Fibroblast of skin of back (primary cell): ENCODE results near the gene TAF5L.

Experiments used
- DNase-seq: peaks from one replicate; pipeline ENCODE4 v3.0.0-alpha.2; 2013

Gene TAF5L

GRCh38 chr1:229603371-229604005, 22.4 kb downstream of the TAF5L start:
- DNase-seq = no peak

DNA sequence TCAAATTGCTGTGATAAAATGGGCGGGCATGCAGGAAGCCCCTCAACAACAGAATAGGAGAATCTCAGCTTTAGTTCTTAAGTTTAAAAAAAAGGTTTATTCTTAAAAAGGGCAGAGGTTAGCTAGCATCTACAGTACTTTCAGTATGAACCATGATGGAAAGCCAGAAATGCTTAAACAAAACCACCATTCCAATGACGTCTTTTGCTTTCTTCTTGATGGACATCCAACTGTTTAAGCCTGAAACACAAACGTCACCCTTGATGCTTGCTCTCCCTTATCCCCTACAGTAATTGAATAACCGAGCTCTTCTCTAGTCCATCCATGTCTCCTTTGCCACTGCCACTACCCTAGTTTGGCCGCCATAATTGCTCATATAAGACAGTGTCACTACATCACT, 25.7 kb downstream of the TAF5L start:
- no peak for DNase-seq

DNA sequence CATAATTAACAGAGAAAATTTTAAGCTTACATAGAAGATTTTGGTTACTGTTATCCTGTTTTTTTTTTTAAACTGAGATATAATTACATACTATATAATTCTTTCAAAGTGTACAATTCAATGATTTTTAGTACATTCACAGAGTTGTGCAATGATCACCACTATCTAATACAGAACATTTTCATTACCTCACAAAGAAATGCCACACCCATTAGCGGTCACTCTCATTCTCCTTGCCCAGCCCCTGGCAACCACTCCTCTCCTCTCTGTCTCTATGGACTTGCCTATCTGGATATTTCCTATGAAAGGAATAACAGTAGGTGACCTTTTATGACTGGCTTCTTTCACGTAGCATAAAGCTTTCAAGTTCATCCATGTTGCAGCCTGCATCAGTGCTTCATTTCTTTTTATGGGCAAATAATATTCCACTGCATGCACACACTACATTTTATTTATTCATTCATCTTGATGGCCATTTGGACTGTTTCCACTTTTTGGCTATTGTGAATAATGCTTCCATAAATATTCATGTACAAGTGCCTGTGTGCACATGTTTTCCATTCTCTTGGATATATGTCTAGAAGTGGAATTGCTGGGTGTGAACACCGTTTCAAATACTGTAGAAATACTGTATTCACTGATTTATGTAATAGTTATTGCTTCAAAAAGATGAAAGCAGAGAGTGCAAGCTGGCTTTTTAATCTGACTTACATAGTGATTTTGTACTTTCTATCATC, 26.5 kb downstream of the TAF5L start:
- no peak for DNase-seq

- DNase-seq = peak; percentile 37
These were observed 28.0 kb downstream of the TAF5L start for GRCh38 chr1:229597877-229598276.

DNA sequence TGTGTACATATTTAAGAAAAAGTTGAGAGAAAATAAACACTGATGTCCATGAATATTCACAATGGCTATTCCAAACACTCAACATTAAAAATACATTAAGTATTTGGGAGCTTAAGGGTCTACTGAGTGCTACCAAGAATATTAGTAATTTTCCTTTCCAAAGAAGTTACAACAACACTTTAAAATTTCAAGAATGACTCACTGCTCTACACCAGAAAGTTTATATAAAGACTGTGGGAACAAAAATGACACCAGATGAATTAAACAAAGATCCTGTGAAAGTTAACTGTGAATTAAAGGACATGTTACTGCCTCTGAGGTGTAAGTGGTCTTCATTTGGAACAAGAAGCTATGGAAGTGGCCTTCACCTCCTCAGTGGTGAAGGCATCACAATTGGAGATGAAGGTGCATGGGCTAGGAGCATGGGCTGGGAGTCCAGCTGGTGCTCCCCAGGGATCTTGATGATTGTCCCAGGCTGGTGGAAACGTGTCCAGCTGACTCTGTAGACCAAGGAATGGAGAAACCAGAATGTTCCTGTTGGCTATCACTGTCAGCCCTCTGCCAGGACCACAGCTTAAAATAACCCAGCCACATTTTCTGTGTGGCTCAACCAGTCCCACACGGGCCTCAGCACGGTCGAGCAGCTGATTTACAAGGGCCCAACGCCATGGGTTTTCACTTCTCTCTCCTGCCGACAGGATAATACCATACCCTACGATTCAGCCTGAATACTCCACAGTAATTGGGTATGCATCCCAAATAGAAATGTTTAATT, 28.8 kb downstream of the TAF5L start:
- DNase-seq = peak; percentile 90

GRCh38 chr1:229595876-229596275, 30.0 kb downstream of the TAF5L start:
- DNase-seq = peak; percentile 17

DNA sequence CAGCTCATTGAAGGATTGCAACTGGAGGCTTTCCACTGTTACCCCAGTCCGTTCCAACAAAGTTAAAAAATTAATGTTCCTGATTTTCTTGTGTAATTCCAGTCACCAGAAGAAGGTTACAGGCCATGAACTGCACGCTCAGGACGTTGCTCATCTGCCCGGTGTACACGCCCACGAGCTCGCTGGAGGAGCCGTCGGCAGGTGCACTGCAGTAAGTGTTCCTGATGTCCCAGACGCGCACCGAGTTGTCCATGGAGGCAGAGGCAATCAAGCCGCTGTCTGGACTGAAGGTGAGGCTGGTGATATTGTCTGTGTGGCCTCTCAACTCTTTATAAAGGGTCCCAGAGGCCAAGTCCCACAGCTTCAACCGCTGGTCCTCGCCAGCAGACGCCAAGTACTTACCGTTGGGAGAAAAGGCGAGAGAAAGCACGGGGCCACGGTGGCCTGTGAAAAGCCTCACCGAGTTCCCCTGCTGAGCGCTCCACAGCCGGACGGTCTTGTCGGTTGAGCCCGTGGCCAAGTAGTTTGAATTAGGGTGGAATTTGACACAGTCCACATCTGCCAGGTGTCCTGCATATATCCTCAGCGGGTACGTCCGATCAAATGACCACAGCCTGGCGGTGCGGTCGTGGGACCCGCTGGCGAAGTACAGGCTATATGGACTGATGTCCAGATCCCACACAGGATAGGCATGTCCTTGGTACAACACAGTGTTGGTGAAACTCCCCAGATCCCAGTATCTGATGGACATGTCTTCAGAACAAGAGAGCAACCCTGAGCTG, 31.5 kb downstream of the TAF5L start:
- DNase-seq = no peak

DNA sequence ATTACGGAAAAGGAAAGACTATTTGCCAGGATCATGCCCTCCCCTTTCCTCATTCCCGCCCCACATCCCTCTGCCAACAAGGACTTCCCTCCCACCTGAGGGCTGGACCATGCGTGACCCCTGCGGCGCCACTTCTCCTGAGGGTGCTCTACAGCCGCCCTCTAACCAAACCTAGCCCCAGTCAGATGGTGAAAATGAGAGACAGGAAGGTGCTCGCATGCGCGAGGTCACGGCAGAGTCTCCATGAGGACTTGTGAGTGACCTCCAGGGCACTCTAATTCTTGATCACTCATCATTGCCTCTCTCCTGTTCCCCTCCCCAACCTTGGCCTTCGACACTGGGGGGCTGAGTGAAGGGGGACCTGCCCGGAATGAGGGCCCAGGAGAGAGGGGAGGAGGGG, 32.1 kb downstream of the TAF5L start:
- no peak for DNase-seq

DNA sequence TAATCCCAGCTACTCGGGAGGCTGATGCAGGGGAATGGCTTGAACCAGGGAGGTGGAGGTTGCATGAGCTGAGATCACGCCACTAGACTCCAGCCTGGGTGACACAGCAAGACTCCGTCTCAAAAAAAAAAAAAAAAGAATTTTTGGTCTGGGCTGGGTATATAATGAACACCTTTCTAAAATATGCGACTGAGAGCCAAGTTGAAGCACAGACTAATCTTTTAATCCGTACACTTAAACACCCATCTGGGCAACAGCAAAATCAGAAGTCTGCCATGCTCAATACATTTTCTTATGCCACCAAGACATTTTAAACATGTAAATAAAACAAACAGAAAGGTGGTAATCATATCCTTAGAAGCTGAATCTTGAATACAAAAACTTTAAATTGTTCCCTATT, 35.8 kb downstream of the TAF5L start:
- no peak for DNase-seq

DNA sequence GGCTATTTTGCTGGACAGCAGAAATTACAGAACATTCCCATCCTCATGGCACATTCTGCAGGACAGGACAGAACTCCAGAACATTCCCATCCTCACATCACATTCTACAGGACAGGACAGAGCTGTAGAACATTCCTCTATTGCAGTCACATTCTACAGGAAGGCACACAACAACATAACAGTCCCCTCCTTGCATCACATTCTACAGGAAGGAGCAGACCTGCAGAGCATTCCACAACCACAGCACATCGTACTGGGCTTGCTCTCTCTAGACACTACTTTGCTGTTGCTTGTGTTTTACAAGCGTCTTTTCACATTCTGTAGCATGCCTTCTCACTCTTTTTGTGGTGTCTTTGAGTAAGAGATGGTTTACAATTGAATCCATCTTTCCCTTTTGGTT, 40.6 kb downstream of the TAF5L start:
- DNase-seq = no peak

GRCh38 chr1:229582715-229583114, 43.2 kb downstream of the TAF5L start:
- DNase-seq = no peak

GRCh38 chr1:229582011-229582694, 43.8 kb downstream of the TAF5L start:
- DNase-seq = no peak

- DNase-seq = no peak
These were observed 44.4 kb downstream of the TAF5L start for GRCh38 chr1:229581485-229581884.

DNA sequence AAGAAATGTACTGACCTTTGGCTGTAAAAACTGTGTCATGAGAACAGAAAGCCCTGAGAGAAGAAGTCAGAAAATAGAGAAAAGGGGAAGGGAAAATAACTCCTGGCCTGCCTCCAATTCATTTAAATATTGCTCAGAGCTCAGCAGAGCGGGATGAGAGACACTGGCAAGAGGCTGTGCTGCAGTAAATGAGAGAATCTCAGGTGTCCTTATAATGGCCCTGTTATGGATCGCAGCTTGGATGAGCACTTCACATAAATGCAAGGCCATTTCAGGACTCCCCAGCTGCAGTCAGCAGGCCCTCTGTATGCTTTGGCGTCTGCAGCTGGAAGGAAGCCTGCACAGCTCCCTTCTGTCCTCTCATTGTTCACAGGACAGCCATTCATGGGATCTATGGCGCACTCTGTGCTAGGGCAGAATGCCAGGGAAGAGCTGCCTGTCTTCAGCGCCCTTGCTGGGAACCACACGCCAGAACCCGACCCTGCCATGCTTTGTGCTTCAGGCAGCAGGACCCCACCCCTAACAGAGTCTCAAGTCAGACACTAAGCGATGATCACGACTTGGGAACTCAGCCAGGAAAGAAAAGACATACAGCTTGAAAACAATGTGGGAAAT, 46.8 kb downstream of the TAF5L start:
- peak; percentile 52 for DNase-seq

- DNase-seq = no peak
These were observed 47.5 kb downstream of the TAF5L start for GRCh38 chr1:229578168-229579058.

- DNase-seq = no peak
These were observed 51.1 kb downstream of the TAF5L start for GRCh38 chr1:229574679-229575442.

- no peak for DNase-seq
These were observed 53.6 kb downstream of the TAF5L start for GRCh38 chr1:229572286-229572685.

GRCh38 chr1:229570891-229571516, 54.9 kb downstream of the TAF5L start:
- DNase-seq = no peak

GRCh38 chr1:229570305-229570704, 55.6 kb downstream of the TAF5L start:
- DNase-seq = no peak
